PFSK-1 (cell line): ENCODE data around the gene EP400.

ENCODE experiments used
- FOXP2 ChIP-seq: optimal IDR thresholded peaks from 2 replicates; pipeline ENCODE3; 2011; ENCODE audit warnings: borderline replicate concordance, control low read depth, inconsistent platforms; ENCODE audit not compliant: insufficient read depth; ENCODE audit errors: extremely low read length, extremely low read depth
- POLR2AphosphoS5 ChIP-seq: IDR thresholded peaks from 2 replicates; pipeline ENCODE4 v1.6.1; 2012; ENCODE audit warnings: low read depth, mild to moderate bottlenecking, control low read depth, low read length, moderate library complexity
- SIN3A ChIP-seq: IDR thresholded peaks from 2 replicates; pipeline ENCODE4 v1.6.1; 2012; ENCODE audit warnings: mild to moderate bottlenecking, low read length, moderate library complexity, borderline replicate concordance; ENCODE audit not compliant: insufficient read depth
- TAF1 ChIP-seq: IDR thresholded peaks from 2 replicates; pipeline ENCODE4 v1.6.1; 2012; ENCODE audit warnings: low read length, control low read depth, borderline replicate concordance; ENCODE audit not compliant: insufficient read depth
- TF ChIP-seq, protein P1 (sequence below), 2 experiments: IDR thresholded peaks; 2 replicates each; pipeline versions ENCODE4 v1.6.1 to v1.8.0; 2011 to 2012; ENCODE audit warnings: low read depth in 2 of 2, low read length in 2 of 2, control low read depth in 1 of 2, inconsistent platforms in 1 of 2, mild to moderate bottlenecking in 1 of 2, moderate library complexity in 1 of 2; ENCODE audit not compliant: insufficient read depth in 1 of 2

Gene EP400

DNA sequence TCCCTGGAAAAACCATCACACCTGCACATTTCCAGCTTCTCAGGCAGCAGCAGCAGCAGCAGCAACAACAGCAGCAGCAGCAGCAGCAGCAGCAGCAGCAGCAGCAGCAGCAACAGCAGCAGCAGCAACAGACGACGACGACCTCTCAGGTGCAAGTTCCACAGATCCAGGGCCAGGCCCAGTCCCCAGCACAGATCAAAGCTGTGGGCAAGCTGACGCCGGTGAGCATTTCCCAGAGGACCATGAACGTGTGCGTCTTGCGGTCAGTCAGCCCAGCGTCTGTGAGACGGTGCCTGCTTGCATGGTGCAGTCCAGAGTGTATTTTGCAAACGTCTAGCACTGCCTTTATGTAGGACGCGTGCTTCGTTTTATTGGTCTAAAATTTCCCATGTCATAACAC is 112.7 kb downstream of the EP400 start:
- TF ChIP-seq POLR2AphosphoS5 (no peak), FOXP2 (no peak), SIN3A (no peak), TAF1 (no peak)
- TF ChIP-seq, protein P1, sequence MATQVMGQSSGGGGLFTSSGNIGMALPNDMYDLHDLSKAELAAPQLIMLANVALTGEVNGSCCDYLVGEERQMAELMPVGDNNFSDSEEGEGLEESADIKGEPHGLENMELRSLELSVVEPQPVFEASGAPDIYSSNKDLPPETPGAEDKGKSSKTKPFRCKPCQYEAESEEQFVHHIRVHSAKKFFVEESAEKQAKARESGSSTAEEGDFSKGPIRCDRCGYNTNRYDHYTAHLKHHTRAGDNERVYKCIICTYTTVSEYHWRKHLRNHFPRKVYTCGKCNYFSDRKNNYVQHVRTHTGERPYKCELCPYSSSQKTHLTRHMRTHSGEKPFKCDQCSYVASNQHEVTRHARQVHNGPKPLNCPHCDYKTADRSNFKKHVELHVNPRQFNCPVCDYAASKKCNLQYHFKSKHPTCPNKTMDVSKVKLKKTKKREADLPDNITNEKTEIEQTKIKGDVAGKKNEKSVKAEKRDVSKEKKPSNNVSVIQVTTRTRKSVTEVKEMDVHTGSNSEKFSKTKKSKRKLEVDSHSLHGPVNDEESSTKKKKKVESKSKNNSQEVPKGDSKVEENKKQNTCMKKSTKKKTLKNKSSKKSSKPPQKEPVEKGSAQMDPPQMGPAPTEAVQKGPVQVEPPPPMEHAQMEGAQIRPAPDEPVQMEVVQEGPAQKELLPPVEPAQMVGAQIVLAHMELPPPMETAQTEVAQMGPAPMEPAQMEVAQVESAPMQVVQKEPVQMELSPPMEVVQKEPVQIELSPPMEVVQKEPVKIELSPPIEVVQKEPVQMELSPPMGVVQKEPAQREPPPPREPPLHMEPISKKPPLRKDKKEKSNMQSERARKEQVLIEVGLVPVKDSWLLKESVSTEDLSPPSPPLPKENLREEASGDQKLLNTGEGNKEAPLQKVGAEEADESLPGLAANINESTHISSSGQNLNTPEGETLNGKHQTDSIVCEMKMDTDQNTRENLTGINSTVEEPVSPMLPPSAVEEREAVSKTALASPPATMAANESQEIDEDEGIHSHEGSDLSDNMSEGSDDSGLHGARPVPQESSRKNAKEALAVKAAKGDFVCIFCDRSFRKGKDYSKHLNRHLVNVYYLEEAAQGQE (IDR thresholded peaks at IDR 0.05; ENCODE audit: insufficient read depth in 1 of 2, low read depth in 2 of 2, low read length in 2 of 2) = no peak

DNA sequence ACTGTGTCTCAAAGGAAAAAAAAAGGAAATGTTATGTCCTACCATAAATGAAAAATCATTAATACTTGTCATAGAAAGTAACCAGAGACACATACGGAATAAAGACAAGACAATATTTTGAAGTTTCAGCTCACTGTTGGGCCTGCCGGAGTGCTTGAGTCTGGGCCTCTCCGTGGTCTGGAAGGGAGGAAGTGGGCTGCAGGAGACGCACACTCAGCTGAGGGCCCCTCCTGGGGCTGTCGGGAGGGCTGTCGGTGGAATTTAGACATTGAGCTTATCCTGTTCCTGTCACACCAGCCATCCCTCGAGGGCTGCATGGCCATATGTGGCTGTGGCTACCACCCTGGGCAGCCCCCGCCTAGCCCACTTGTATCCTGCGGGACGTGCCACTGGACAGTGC is 113.7 kb downstream of the EP400 start:
- no peak for TF ChIP-seq SIN3A
- no peak for TF ChIP-seq TAF1
- no peak for TF ChIP-seq POLR2AphosphoS5
- TF ChIP-seq, protein P1 (IDR thresholded peaks at IDR 0.05; ENCODE audit: insufficient read depth in 1 of 2, low read depth in 2 of 2, low read length in 2 of 2) = no peak
- no peak for TF ChIP-seq FOXP2

- no peak for TF ChIP-seq POLR2AphosphoS5
- no peak for TF ChIP-seq SIN3A
- TF ChIP-seq FOXP2 = no peak
- TF ChIP-seq, protein P1 (IDR thresholded peaks at IDR 0.05; ENCODE audit: insufficient read depth in 1 of 2, low read depth in 2 of 2, low read length in 2 of 2) = no peak
- no peak for TF ChIP-seq TAF1
Measured at GRCh38 chr12:132064631-132065030, 114.9 kb downstream of the EP400 start.

DNA sequence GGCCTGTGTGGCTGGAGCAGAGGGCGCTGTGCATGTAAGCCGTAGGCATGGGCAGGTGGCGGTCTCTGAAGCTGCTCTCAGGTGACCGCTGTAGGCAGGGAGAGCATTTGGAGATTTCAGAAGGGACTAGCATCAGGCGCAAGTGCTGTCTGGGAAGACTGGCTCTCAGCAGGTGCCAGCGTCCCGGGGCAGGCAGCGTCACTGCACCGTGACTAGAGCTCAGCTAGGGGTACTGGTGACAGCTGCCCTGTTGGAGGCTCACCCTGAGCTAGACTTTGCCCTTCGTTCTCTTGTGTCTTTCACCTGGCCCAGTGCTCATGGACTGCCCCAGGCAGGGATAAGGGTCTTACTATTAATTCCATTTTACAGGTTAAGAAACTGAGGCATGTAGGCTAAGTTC is 115.5 kb downstream of the EP400 start:
- TF ChIP-seq SIN3A (no peak), FOXP2 (no peak)
- TF ChIP-seq, protein P1 (IDR thresholded peaks at IDR 0.05; ENCODE audit: insufficient read depth in 1 of 2, low read depth in 2 of 2, low read length in 2 of 2) = no peak
